Thoracic aorta (tissue), 2 donors: ENCODE measurements around the gene PCDH7. TPM values are rescaled to one million over a fixed set of nuclear protein-coding genes. Genes with fewer than 3 reads are reported as not detected.

Source experiments
- ATAC-seq: fragments of 150-250 bp; one replicate; pipeline ENCODE4 v1.8.0; 2017; ENCODE audit warnings: low read depth; ENCODE audit not compliant: insufficient number of reproducible peaks, low FRiP score
- DNase-seq: peaks from one replicate; pipeline ENCODE4 v3.0.0-alpha.2; 2020; ENCODE audit warnings: low spot score
- H3K27ac ChIP-seq, 2 donors: fragments of 200-600 bp; sonication (generic); 1 replicate in 1 of 2; 2 replicates in 1 of 2; pipeline ENCODE4 v1.5.1; 2016; ENCODE audit warnings: mild to moderate bottlenecking in 2 of 2, moderate library complexity in 2 of 2
- H3K27me3 ChIP-seq: fragments of 200-600 bp; sonication (generic); replicated peaks from 2 replicates; pipeline ENCODE4 v1.6.0; 2016; ENCODE audit warnings: mild to moderate bottlenecking; ENCODE audit not compliant: insufficient read depth
- H3K36me3 ChIP-seq: fragments of 200-600 bp; sonication (generic); one replicate; pipeline ENCODE4 v1.5.1; 2016
- H3K4me1 ChIP-seq, 2 donors: fragments of 200-600 bp; sonication (generic); 1 replicate in 1 of 2; 2 replicates in 1 of 2; pipeline versions ENCODE4 v1.5.1 to v1.6.0; 2016; ENCODE audit warnings: low read depth in 2 of 2, mild to moderate bottlenecking in 1 of 2; ENCODE audit not compliant: control insufficient read depth in 1 of 2
- H3K4me3 ChIP-seq: fragments of 200-600 bp; sonication (generic); 2 replicates; pipeline ENCODE4 v1.5.1; 2016; ENCODE audit warnings: mild to moderate bottlenecking
- H3K9me3 ChIP-seq: fragments of 200-600 bp; sonication (generic); 2 replicates; pipeline ENCODE4 v1.5.1; 2016
- total RNA-seq, 2 donors: library from RNA; depleted of rRNA; stranded (reverse); fragments of >200 nt; gene quantifications; one replicate each; pipeline versions ENCODE4 v1.1.0 to v1.2.3, GENCODE V29; 2016
- TF ChIP-seq, protein P1 (sequence below): fragments of 200-600 bp; sonication (generic); IDR thresholded peaks from one replicate; pipeline ENCODE4 v1.5.1; 2019; ENCODE audit warnings: antibody characterized with exemption

Gene PCDH7
- total RNA-seq, 2 donors from 2014 or later = 331 to 435 TPM

DNA sequence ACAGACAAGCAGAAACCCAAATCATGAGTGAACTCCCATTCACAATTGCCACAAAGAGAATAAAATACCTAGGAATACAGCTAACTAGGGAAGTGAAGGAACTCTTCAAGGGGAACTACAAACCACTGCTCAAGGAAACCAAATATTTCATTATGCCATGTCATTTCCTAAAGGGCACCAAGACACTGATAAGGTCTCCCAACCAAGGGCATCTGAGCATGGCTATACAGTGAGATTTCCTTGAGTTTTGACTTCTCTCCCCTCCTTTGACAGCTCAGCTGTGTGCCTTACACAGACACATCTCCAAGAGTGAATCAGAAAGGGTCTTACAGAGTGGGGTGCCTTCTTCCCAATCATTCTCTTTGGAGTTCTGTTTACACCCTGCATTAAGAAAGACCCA is 40.4 kb downstream of the PCDH7 start:
- Histone ChIP-seq H3K27ac (peak overlapping the region in 1 of 2 donors; percentile 26), H3K4me1 (peaks cover 11 to 58% of the 10 kb centered on the region in 2 donors), H3K27me3 (no peaks in the 10 kb centered on the region), H3K4me3 (no peak overlapping the region), H3K36me3 (no peaks in the 10 kb centered on the region), H3K9me3 (no peaks in the 10 kb centered on the region)
- no peak for DNase-seq
- ATAC-seq = no peak
- TF ChIP-seq, protein P1, sequence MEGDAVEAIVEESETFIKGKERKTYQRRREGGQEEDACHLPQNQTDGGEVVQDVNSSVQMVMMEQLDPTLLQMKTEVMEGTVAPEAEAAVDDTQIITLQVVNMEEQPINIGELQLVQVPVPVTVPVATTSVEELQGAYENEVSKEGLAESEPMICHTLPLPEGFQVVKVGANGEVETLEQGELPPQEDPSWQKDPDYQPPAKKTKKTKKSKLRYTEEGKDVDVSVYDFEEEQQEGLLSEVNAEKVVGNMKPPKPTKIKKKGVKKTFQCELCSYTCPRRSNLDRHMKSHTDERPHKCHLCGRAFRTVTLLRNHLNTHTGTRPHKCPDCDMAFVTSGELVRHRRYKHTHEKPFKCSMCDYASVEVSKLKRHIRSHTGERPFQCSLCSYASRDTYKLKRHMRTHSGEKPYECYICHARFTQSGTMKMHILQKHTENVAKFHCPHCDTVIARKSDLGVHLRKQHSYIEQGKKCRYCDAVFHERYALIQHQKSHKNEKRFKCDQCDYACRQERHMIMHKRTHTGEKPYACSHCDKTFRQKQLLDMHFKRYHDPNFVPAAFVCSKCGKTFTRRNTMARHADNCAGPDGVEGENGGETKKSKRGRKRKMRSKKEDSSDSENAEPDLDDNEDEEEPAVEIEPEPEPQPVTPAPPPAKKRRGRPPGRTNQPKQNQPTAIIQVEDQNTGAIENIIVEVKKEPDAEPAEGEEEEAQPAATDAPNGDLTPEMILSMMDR = no peak

GRCh38 chr4:30763321-30763727 is 43.2 kb downstream of the PCDH7 start:
- no peak overlapping the region for H3K27ac ChIP-seq
- TF ChIP-seq, protein P1 = no peak

DNA sequence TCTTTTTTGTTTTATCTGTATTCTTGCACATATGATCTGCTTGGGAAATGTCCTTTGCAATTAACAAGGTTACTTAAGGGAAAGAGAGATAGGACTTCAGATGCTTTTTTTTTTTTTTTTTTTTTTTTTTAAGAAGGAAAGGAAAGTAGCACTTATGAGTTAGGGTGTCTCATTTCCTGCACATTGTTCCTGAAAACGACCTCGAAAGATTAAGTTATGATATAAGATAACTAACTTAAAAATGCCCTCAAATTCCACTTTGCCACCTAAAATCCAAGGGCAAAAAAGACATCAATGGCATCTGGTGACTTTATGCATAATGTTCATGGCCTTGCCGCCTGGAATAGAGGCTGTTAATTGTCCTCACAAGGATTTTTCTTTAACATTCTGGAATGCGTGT is 44.9 kb downstream of the PCDH7 start:
- H3K4me1 ChIP-seq = peaks cover 20 to 73% of the 10 kb centered on the region in 2 donors
- H3K4me3 ChIP-seq = no peak overlapping the region
- no peaks in the 10 kb centered on the region for H3K9me3 ChIP-seq
- DNase-seq = no peak
- no peak for ATAC-seq
- TF ChIP-seq, protein P1 = no peak
- no peaks in the 10 kb centered on the region for H3K27me3 ChIP-seq
- no peak overlapping the region for H3K27ac ChIP-seq
- H3K36me3 ChIP-seq = no peaks in the 10 kb centered on the region

More at GRCh38 chr4:30763321-30763727, 43.2 kb downstream of the PCDH7 start:
- Histone ChIP-seq H3K4me1 (peaks cover 15 to 60% of the 10 kb centered on the region in 2 donors), H3K36me3 (no peaks in the 10 kb centered on the region), H3K4me3 (no peak overlapping the region), H3K9me3 (no peaks in the 10 kb centered on the region), H3K27me3 (no peaks in the 10 kb centered on the region)
- DNase-seq (no peak), ATAC-seq (no peak)

DNA sequence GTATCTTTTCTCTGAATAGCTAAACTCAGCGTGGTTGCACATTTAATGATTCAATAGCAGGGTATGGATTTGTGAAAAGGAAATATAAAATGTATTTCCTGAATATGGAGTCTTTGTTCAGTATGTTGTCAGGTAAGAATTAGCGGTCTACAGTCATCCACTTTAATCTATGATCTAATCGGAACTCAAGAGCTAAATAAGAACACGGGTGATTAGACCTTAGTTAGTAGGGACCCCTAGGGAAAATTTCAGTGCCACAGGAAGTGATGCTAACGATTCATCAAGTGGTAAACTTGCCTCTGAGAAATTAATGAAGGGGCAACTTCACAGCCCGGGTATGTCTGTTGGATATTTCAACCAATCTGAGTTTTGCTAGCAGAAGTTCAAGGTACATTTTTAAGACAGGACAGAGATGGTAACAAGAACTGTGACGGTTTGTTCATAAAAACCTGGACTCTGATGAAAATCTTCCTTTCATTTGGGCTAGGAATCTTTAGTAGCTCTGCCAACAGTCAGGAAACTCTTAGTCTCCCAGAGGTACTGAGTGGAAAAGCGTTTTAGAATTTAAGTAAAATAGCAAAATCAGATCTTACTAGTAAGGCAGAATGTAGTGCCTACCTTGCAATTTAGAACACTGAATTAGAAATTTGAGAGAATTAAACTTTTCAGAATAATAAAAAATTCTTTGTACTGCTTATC is 47.1 kb downstream of the PCDH7 start:
- DNase-seq (no peak), ATAC-seq (no peak)
- Histone ChIP-seq H3K4me3 (no peak overlapping the region), H3K27me3 (no peaks in the 10 kb centered on the region), H3K4me1 (peaks cover 22 to 72% of the 10 kb centered on the region in 2 donors), H3K27ac (peak overlapping the region; percentile 14 to 32), H3K9me3 (no peaks in the 10 kb centered on the region), H3K36me3 (no peaks in the 10 kb centered on the region)
- TF ChIP-seq, protein P1 = no peak

DNA sequence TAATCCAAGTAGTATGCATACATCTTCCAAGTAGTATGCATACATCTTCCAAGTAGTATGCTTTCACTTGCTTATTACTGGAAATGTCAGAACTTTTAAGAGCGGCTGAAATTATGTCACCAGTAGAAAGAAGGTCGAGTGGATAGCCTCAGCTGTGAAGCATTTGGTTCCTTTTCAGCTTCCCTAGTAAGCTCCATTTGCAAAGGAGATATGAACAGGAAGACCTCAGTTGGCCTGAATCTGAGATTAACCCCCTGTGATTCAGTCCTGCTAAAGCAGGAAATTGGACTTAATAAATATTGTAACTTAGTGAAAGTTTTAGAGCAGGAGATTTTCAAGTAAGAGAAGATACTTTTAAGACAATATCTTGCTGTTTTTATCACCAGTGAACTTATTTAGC is 48.1 kb downstream of the PCDH7 start:
- Histone ChIP-seq H3K4me1 (peaks cover 18 to 69% of the 10 kb centered on the region in 2 donors), H3K9me3 (no peaks in the 10 kb centered on the region), H3K27me3 (no peaks in the 10 kb centered on the region), H3K4me3 (no peak overlapping the region), H3K36me3 (no peaks in the 10 kb centered on the region), H3K27ac (no peak overlapping the region)
- no peak for ATAC-seq
- no peak for DNase-seq
- TF ChIP-seq, protein P1 = no peak
